HepG2 (cell line): ENCODE results near the gene GPR39. TPM values are rescaled to one million over a fixed set of nuclear protein-coding genes. Genes with fewer than 3 reads are reported as not detected.

ENCODE experiments used
- ATAC-seq: fragments of 200-7000 bp; cut with Tn5 transposase; 3 replicates; pipeline ENCODE4 v1.9.1; 2020; ENCODE audit warnings: mild to moderate bottlenecking, moderate library complexity
- BruUV-seq: library from RNA; stranded (reverse); fragments of 400-500 nt; replicated peaks from 2 replicates; lab custom pipeline; 2021; lab: Mats Ljungman, UMichigan
- CTCF ChIA-PET: fragments of 300-600 bp; formaldehyde crosslinking; extraction: SDS; loops from one replicate; lab custom pipeline; 2021; ENCODE audit warnings: low total read pairs, inconsistent platforms, low intra/inter-chr PET ratio; lab: Yijun Ruan, JAX
- POLR2A ChIA-PET: fragments of 350-600 bp; sonication (Branson Sonifier 250); formaldehyde crosslinking; loops from one replicate; lab custom pipeline; 2020; ENCODE audit warnings: antibody characterized with exemption, inconsistent platforms; lab: Yijun Ruan, JAX
- DNase-seq: peaks from one replicate; pipeline ENCODE4 v3.0.0-alpha.2; 2015; ENCODE audit warnings: low spot score
- FAIRE-seq: peaks from 3 replicates; lab custom pipeline; 2011; peaks lifted over from hg19 to GRCh38; lab: Jason Lieb, UNC
- H2AFZ ChIP-seq: one replicate; pipeline ENCODE4 v1.6.1; 2011; ENCODE audit warnings: low read length, inconsistent platforms
- H3K27ac ChIP-seq: fragments of 300-600 bp; 3 replicates; pipeline ENCODE4 v1.8.0; 2011; ENCODE audit warnings: mixed run types, mild to moderate bottlenecking, mixed read lengths, low read length, inconsistent platforms; ENCODE audit not compliant: insufficient read depth; ENCODE audit errors: extremely low read length
- H3K27me3 ChIP-seq, 2 experiments: fragments of 200-600 bp in 1 of 2; 2 replicates in 1 of 2; 3 replicates in 1 of 2; pipeline versions ENCODE4 v1.6.0 to v1.8.0; 2011; ENCODE audit warnings: low read length in 2 of 2, mild to moderate bottlenecking in 2 of 2, moderate library complexity in 2 of 2, inconsistent platforms in 1 of 2; ENCODE audit not compliant: insufficient read depth in 2 of 2, control insufficient read depth in 1 of 2
- H3K36me3 ChIP-seq, 2 experiments: fragments of 200-600 bp in 1 of 2; replicated peaks in 1 of 2; 2 replicates in 1 of 2; 3 replicates in 1 of 2; pipeline versions ENCODE4 v1.5.1 to v1.8.0; 2011; ENCODE audit warnings: low read length in 2 of 2, inconsistent platforms in 1 of 2; ENCODE audit not compliant: insufficient read depth in 2 of 2, control insufficient read depth in 1 of 2
- H3K4me1 ChIP-seq: 2 replicates; pipeline ENCODE4 v1.5.1; 2012; ENCODE audit warnings: low read length, inconsistent platforms; ENCODE audit not compliant: insufficient read depth
- H3K4me2 ChIP-seq: 2 replicates; pipeline ENCODE4 v1.6.0; 2011; ENCODE audit warnings: low read depth, low read length, inconsistent platforms
- H3K4me3 ChIP-seq, 3 experiments: fragments of 200-600 bp in 1 of 3; sonication (generic), shearing (Covaris generic) in 1 of 3; replicated peaks in 1 of 3; 2 replicates each; pipeline ENCODE4 v1.5.1; 2011 to 2016; ENCODE audit warnings: low read length in 3 of 3, inconsistent platforms in 2 of 3, low read depth in 2 of 3, mild to moderate bottlenecking in 2 of 3, control low read depth in 1 of 3, mixed read lengths in 1 of 3; ENCODE audit not compliant: insufficient read depth in 1 of 3
- H3K79me2 ChIP-seq: one replicate; pipeline ENCODE4 v1.6.1; 2011; ENCODE audit warnings: low read length, inconsistent platforms; ENCODE audit not compliant: insufficient read depth
- H3K9ac ChIP-seq: 2 replicates; pipeline ENCODE4 v1.6.0; 2011; ENCODE audit warnings: mild to moderate bottlenecking, low read depth, low read length, inconsistent platforms; ENCODE audit not compliant: insufficient read depth
- H3K9me3 ChIP-seq: 2 replicates; pipeline ENCODE4 v1.5.1; 2012; ENCODE audit warnings: mild to moderate bottlenecking, low read length
- H4K20me1 ChIP-seq: 2 replicates; pipeline ENCODE4 v1.6.0; 2011; ENCODE audit warnings: inconsistent platforms, mild to moderate bottlenecking, low read length, moderate library complexity; ENCODE audit not compliant: insufficient read depth
- ARID3A ChIP-seq: IDR thresholded peaks from 2 replicates; pipeline ENCODE4 v1.6.1; 2012; ENCODE audit warnings: low read depth, low read length, improper control_type of control experiment
- CEBPB ChIP-seq: IDR thresholded peaks from 2 replicates; pipeline ENCODE4 v1.6.1; 2011; ENCODE audit warnings: low read depth, low read length, improper control_type of control experiment, borderline replicate concordance
- ELF1 ChIP-seq: sonication (generic); formaldehyde crosslinking; IDR thresholded peaks from 2 replicates; pipeline ENCODE4 v1.4.0; 2020; ENCODE audit warnings: missing genetic modification reagents
- HNF4A ChIP-seq: sonication (generic); formaldehyde crosslinking; IDR thresholded peaks from 2 replicates; pipeline ENCODE4 v1.4.0; 2020; ENCODE audit warnings: missing genetic modification reagents
- HNF4G ChIP-seq, 2 experiments: sonication (generic) in 1 of 2; formaldehyde crosslinking in 1 of 2; IDR thresholded peaks; 2 replicates each; pipeline versions ENCODE4 v1.4.0 to v1.6.1; 2011 to 2020; ENCODE audit warnings: borderline replicate concordance in 2 of 2, low read depth in 2 of 2, mild to moderate bottlenecking in 2 of 2, low read length in 1 of 2, missing genetic modification reagents in 1 of 2, moderate library complexity in 1 of 2
- HOMEZ ChIP-seq: IDR thresholded peaks from 2 replicates; pipeline ENCODE4 v1.6.1; 2016; ENCODE audit warnings: low read depth
- KLF12 ChIP-seq: sonication (generic); formaldehyde crosslinking; IDR thresholded peaks from 2 replicates; pipeline ENCODE4 v1.4.0; 2020; ENCODE audit warnings: missing genetic modification reagents, borderline replicate concordance
- KLF15 ChIP-seq: sonication (generic); formaldehyde crosslinking; IDR thresholded peaks from 2 replicates; pipeline ENCODE4 v1.8.1; 2023; ENCODE audit warnings: borderline replicate concordance, mild to moderate bottlenecking, inconsistent platforms, missing genetic modification reagents, mixed read lengths
- RXRB ChIP-seq: IDR thresholded peaks from 2 replicates; pipeline ENCODE4 v1.6.1; 2016; ENCODE audit warnings: borderline replicate concordance, missing genetic modification reagents, missing compliant biosample characterization
- SALL1 ChIP-seq: sonication (generic); formaldehyde crosslinking; IDR thresholded peaks from 2 replicates; pipeline ENCODE4 v1.8.0; 2022; ENCODE audit warnings: mild to moderate bottlenecking, missing genetic modification reagents
- TEAD3 ChIP-seq: optimal IDR thresholded peaks from 2 replicates; pipeline ENCODE3; 2016; ENCODE audit warnings: borderline replicate concordance
- TSC22D2 ChIP-seq: sonication (generic); formaldehyde crosslinking; IDR thresholded peaks from 2 replicates; pipeline ENCODE4 v1.5.1; 2020; ENCODE audit warnings: missing genetic modification reagents, mild to moderate bottlenecking, borderline replicate concordance
- U2AF1 ChIP-seq: fragments of 200-400 bp; formaldehyde crosslinking; optimal IDR thresholded peaks from 2 replicates; pipeline ENCODE3; 2017; ENCODE audit warnings: mild to moderate bottlenecking, low read depth, low read length
- ZNF567 ChIP-seq: sonication (generic); formaldehyde crosslinking; IDR thresholded peaks from 2 replicates; pipeline ENCODE4 v1.8.1; 2023; ENCODE audit warnings: mild to moderate bottlenecking, missing genetic modification reagents, borderline replicate concordance
- ZNF660 ChIP-seq: sonication (generic); formaldehyde crosslinking; IDR thresholded peaks from 2 replicates; pipeline ENCODE4 v1.5.1; 2020; ENCODE audit warnings: mild to moderate bottlenecking, low read depth, missing genetic modification reagents, borderline replicate concordance
- ZNF747 ChIP-seq: sonication (generic); formaldehyde crosslinking; IDR thresholded peaks from 2 replicates; pipeline ENCODE4 v1.8.1; 2023; ENCODE audit warnings: missing genetic modification reagents, mild to moderate bottlenecking, borderline replicate concordance
- WGBS: methylation state at CpG from one replicate; pipeline ENCODE4 v1.1.6; 2017; ENCODE audit warnings: low lambda C conversion rate; 5-methylcytosine and 5-hydroxymethylcytosine counted together
- in situ Hi-C: cut with HindIII; loops from 2 replicates; pipeline ENCODE4 v1.10.0; 2017; ENCODE audit warnings: low pct_unique_long_range_greater_than_20kb; ENCODE audit not compliant: extremely low pct_ligation_motif_present
- intact Hi-C: fragments of 100-400 bp; cut with micrococcal nuclease; formaldehyde crosslinking; loops from one replicate; pipeline ENCODE4 v1.10.0; 2022; ENCODE audit not compliant: unreplicated experiment
- polyA plus RNA-seq, 8 experiments: library from polyadenylated mRNA; depleted of rRNA in 3 of 8; stranded (reverse) in 7 of 8; unstranded in 1 of 8; fragments of >200 nt; fragmentation: Illumina TruSeq in 4 of 8; extraction: Trizol in 4 of 8; gene quantifications; 2 replicates each; pipeline versions ENCODE4 v1.2.1 to v1.2.3, GENCODE V29; 2011 to 2016; ENCODE audit warnings: low read depth in 4 of 8, missing spikeins in 1 of 8, mixed read lengths in 1 of 8; ENCODE audit not compliant: insufficient read depth in 1 of 8
- total RNA-seq, 5 experiments: library from RNA; depleted of rRNA; stranded (reverse); fragments of >200 nt; fragmentation: Illumina TruSeq; extraction: Trizol; gene quantifications; 2 replicates each; pipeline ENCODE4 v1.2.3, GENCODE V29; 2016; ENCODE audit warnings: low read depth in 1 of 5

The GPR39 gene
- total and polyA plus RNA-seq, 2 of the 13 experiments (the other 11 are each of a cell fraction or from before 2014, with no cell fraction given): 0.16 to 0.62 TPM

- no peak for FAIRE-seq
- H3K79me2 ChIP-seq: no peaks in the 10 kb centered on the region
- H3K4me3 ChIP-seq: peak overlapping the region in 1 of 3 experiments; percentile 10; a peak in 1 of 6 replicates
- H3K9me3 ChIP-seq: no peaks in the 10 kb centered on the region
- no peaks in the 10 kb centered on the region for H4K20me1 ChIP-seq
- peak overlapping the region; percentile 44 for H2AFZ ChIP-seq
- H3K27me3 ChIP-seq: no peaks in the 10 kb centered on the region
- in situ Hi-C loops (no loop called here), intact Hi-C loops (loop anchor here (1.0 kb wide), 1 partner anchor 16 kb away; no protein-coding TSS in a partner anchor)
- H3K27ac ChIP-seq: no peak overlapping the region
- H3K4me1 ChIP-seq: peaks cover 25% of the 10 kb centered on the region
- peak overlapping the region; percentile 54 for H3K4me2 ChIP-seq
- no peaks in the 10 kb centered on the region for H3K36me3 ChIP-seq
- ChIA-PET CTCF (no interaction called here), POLR2A (interaction anchor here (0.7 to 2.8 kb wide), 3 partner anchors 8 to 76 kb away, joined by 3 to 10 read pairs (median 6); partner anchors contain the start of gene GPR39)
- WGBS: 2% methylated on average over 5 of the region's 5 CpGs
- ATAC-seq: peak; percentile 93
- peak; percentile 69 for DNase-seq
- no peak overlapping the region for H3K9ac ChIP-seq
- no TSS peak for BruUV-seq
- no peak for TF ChIP-seq KLF12 (CRISPR knock-in tag)
- TF ChIP-seq CEBPB: peak; percentile 37; the same call in 1 of the 2 replicates
- no peak for TF ChIP-seq ELF1 (CRISPR knock-in tag)
- TF ChIP-seq TSC22D2 (CRISPR knock-in tag): no peak
- TF ChIP-seq RXRB (CRISPR knock-in tag): 0 out of 2 replicates have a peak, but pooled peaks have one; percentile 9
- peak; percentile 48 for TF ChIP-seq TEAD3 (CRISPR knock-in tag)
- TF ChIP-seq HNF4G (IDR thresholded peaks at IDR 0.05; ENCODE audit: borderline replicate concordance, low read depth, low read length): peak; percentile 59; the same call in 1 of the 2 replicates
- no peak for TF ChIP-seq HNF4G (CRISPR knock-in tag; IDR thresholded peaks at IDR 0.05; ENCODE audit: borderline replicate concordance, low read depth)
- TF ChIP-seq ARID3A: no peak
- 0 out of 2 replicates have a peak, but pooled peaks have one; percentile 24 for TF ChIP-seq ZNF567 (CRISPR knock-in tag)
- TF ChIP-seq KLF15 (CRISPR knock-in tag): no peak
- no peak for TF ChIP-seq U2AF1
- TF ChIP-seq HNF4A (CRISPR knock-in tag): peak; percentile 59; the same call in 1 of the 2 replicates
- TF ChIP-seq HOMEZ: no peak
- TF ChIP-seq ZNF747 (CRISPR knock-in tag): 0 out of 2 replicates have a peak, but pooled peaks have one; percentile 46
- no peak for TF ChIP-seq ZNF660 (CRISPR knock-in tag)
- peak; percentile 41 for TF ChIP-seq SALL1 (CRISPR knock-in tag)
These were observed 8.0 kb downstream of the GPR39 start for GRCh38 chr2:132424526-132425121.
